GM12878 (cell line): ENCODE data around the gene RANBP3. TPM values are rescaled to one million over a fixed set of nuclear protein-coding genes. Genes with fewer than 3 reads are reported as not detected.

Experiments used
- ATAC-seq: fragments of 200-7000 bp; cut with Tn5 transposase; 3 replicates; pipeline ENCODE4 v1.9.1; 2020; ENCODE audit warnings: mild to moderate bottlenecking, moderate library complexity
- BruUV-seq: library from RNA; stranded (reverse); fragments of 400-500 nt; replicated peaks from 2 replicates; lab custom pipeline; 2021; lab: Mats Ljungman, UMichigan
- CTCF ChIA-PET: fragments of 300-600 bp; sonication (Branson Sonifier 250); formaldehyde crosslinking; extraction: SDS; loops from one replicate; lab custom pipeline; 2021; ENCODE audit warnings: inconsistent platforms; lab: Yijun Ruan, JAX
- POLR2A ChIA-PET: fragments of 350-600 bp; formaldehyde crosslinking; extraction: SDS; loops from one replicate; lab custom pipeline; 2021; ENCODE audit warnings: inconsistent platforms; lab: Charles Lee
- RAD21 ChIA-PET: fragments of 300-600 bp; sonication (Branson Sonifier 250); formaldehyde crosslinking; loops from one replicate; lab custom pipeline; 2023; ENCODE audit warnings: antibody characterized with exemption; ENCODE audit not compliant: unreplicated experiment; lab: Charles Lee
- SMC1A ChIA-PET: fragments of 300-600 bp; sonication (Branson Sonifier 250); formaldehyde crosslinking; loops from one replicate; lab custom pipeline; 2023; ENCODE audit not compliant: unreplicated experiment, uncharacterized antibody; lab: Charles Lee
- DNase-seq: peaks from one replicate; pipeline ENCODE4 v3.0.0-alpha.2; 2011; ENCODE audit warnings: low read depth, low spot score
- FAIRE-seq: peaks from 3 replicates; lab custom pipeline; 2011; peaks lifted over from hg19 to GRCh38; lab: Jason Lieb, UNC
- H2AFZ ChIP-seq: 2 replicates; pipeline ENCODE4 v1.6.0; 2011; ENCODE audit warnings: low read depth, low read length, control low read depth; ENCODE audit not compliant: control insufficient read depth
- H3K27ac ChIP-seq: 2 replicates; pipeline ENCODE4 v1.5.1; 2011; ENCODE audit warnings: control low read depth; ENCODE audit not compliant: control insufficient read depth, insufficient read depth
- H3K27me3 ChIP-seq, 2 experiments: replicated peaks in 1 of 2; 2 replicates each; pipeline versions ENCODE4 v1.6.0 to v1.6.1; 2011; ENCODE audit warnings: low read length in 1 of 2; ENCODE audit not compliant: control insufficient read depth in 2 of 2, insufficient read depth in 2 of 2
- H3K36me3 ChIP-seq, 2 experiments: 2 replicates each; pipeline ENCODE4 v1.5.1; 2011; ENCODE audit warnings: low read length in 1 of 2; ENCODE audit not compliant: control insufficient read depth in 2 of 2, insufficient read depth in 2 of 2
- H3K4me1 ChIP-seq: 2 replicates; pipeline ENCODE4 v1.6.1; 2011; ENCODE audit warnings: mild to moderate bottlenecking, low read length, moderate library complexity, mixed read lengths; ENCODE audit not compliant: control insufficient read depth, insufficient read depth
- H3K4me2 ChIP-seq: 2 replicates; pipeline ENCODE4 v1.6.0; 2011; ENCODE audit warnings: control low read depth; ENCODE audit not compliant: control insufficient read depth, insufficient read depth
- H3K4me3 ChIP-seq: fragments of 200-600 bp; sonication (generic); 2 replicates; pipeline ENCODE4 v1.5.1; 2016
- H3K79me2 ChIP-seq: 2 replicates; pipeline ENCODE4 v1.6.0; 2011; ENCODE audit warnings: low read length; ENCODE audit not compliant: control insufficient read depth, insufficient read depth
- H3K9ac ChIP-seq: 2 replicates; pipeline ENCODE4 v1.8.0; 2011; ENCODE audit warnings: low read length, control low read depth, mixed read lengths; ENCODE audit not compliant: control insufficient read depth, insufficient read depth
- H3K9me3 ChIP-seq: replicated peaks from 3 replicates; pipeline ENCODE4 v1.5.1; 2011; ENCODE audit warnings: mild to moderate bottlenecking, low read length; ENCODE audit not compliant: control insufficient read depth, insufficient read depth
- H4K20me1 ChIP-seq: 2 replicates; pipeline ENCODE4 v1.6.0; 2011; ENCODE audit not compliant: control insufficient read depth, insufficient read depth
- ATF3 ChIP-seq: IDR thresholded peaks from 2 replicates; pipeline ENCODE4 v1.6.1; 2011; ENCODE audit warnings: low read depth, mild to moderate bottlenecking, low read length, moderate library complexity, borderline replicate concordance; ENCODE audit errors: extremely low read depth
- BHLHE40 ChIP-seq, 2 experiments: fragments of 450-650 bp in 1 of 2; IDR thresholded peaks; 2 replicates each; pipeline ENCODE4 v1.6.1; 2011 to 2017; ENCODE audit warnings: low read depth in 2 of 2, borderline replicate concordance in 1 of 2, improper control_type of control experiment in 1 of 2, low read length in 1 of 2, mild to moderate bottlenecking in 1 of 2
- EED ChIP-seq: sonication (generic); IDR thresholded peaks from 2 replicates; pipeline ENCODE4 v1.6.1; 2016; ENCODE audit warnings: antibody characterized with exemption, low read depth
- GATAD2B ChIP-seq: fragments of 450-650 bp; conservative IDR thresholded peaks from 2 replicates; pipeline ENCODE4 v1.6.1; 2017; ENCODE audit warnings: low read depth, mild to moderate bottlenecking, moderate library complexity
- IKZF2 ChIP-seq, 2 experiments: fragments of 450-650 bp; IDR thresholded peaks; 2 replicates each; pipeline ENCODE4 v1.6.1; 2017; ENCODE audit warnings: mild to moderate bottlenecking in 2 of 2, moderate library complexity in 2 of 2
- IRF5 ChIP-seq: fragments of 450-650 bp; IDR thresholded peaks from 2 replicates; pipeline ENCODE4 v1.6.1; 2017; ENCODE audit warnings: borderline replicate concordance
- JUNB ChIP-seq: IDR thresholded peaks from 2 replicates; pipeline ENCODE4 v1.6.1; 2016; ENCODE audit warnings: antibody characterized with exemption, mild to moderate bottlenecking
- SIX5 ChIP-seq: IDR thresholded peaks from 2 replicates; pipeline ENCODE4 v1.6.1; 2011; ENCODE audit warnings: mild to moderate bottlenecking, low read depth, low read length, moderate library complexity; ENCODE audit not compliant: severe bottlenecking
- SMAD1 ChIP-seq: fragments of 450-650 bp; IDR thresholded peaks from 2 replicates; pipeline ENCODE4 v1.6.1; 2018; ENCODE audit warnings: mild to moderate bottlenecking, low read depth; ENCODE audit not compliant: partially characterized antibody
- SPI1 ChIP-seq: IDR thresholded peaks from 2 replicates; pipeline ENCODE4 v1.6.1; 2011; ENCODE audit warnings: low read depth, mild to moderate bottlenecking, low read length, moderate library complexity, borderline replicate concordance; ENCODE audit not compliant: insufficient read depth
- TCF3 ChIP-seq: IDR thresholded peaks from 2 replicates; pipeline ENCODE4 v1.6.1; 2012; ENCODE audit warnings: low read depth, mild to moderate bottlenecking, low read length, borderline replicate concordance; ENCODE audit not compliant: insufficient read depth
- ZNF24 ChIP-seq: fragments of 450-650 bp; IDR thresholded peaks from 2 replicates; pipeline ENCODE4 v1.6.1; 2017; ENCODE audit warnings: antibody characterized with exemption, mild to moderate bottlenecking
- ZNF622 ChIP-seq: fragments of 450-650 bp; IDR thresholded peaks from 2 replicates; pipeline ENCODE4 v1.6.1; 2017; ENCODE audit warnings: mild to moderate bottlenecking, inconsistent platforms
- WGBS: methylation state at CpG from one replicate; pipeline ENCODE4 v1.1.6; 2016; ENCODE audit warnings: low lambda C conversion rate; ENCODE audit not compliant: insufficient replicate concordance, insufficient coverage; ENCODE audit errors: missing lambda C conversion rate; 5-methylcytosine and 5-hydroxymethylcytosine counted together
- in situ Hi-C: fragments of 300-500 bp; cut with MboI; formaldehyde crosslinking; loops from 9 replicates; pipeline ENCODE4 v1.14.3; 2018; ENCODE audit warnings: mixed read lengths
- intact Hi-C: fragments of 100-400 bp; cut with micrococcal nuclease; formaldehyde crosslinking; loops from one replicate; pipeline ENCODE4 v1.14.2; 2022; ENCODE audit not compliant: unreplicated experiment
- polyA plus RNA-seq, 11 experiments: library from polyadenylated mRNA; depleted of rRNA in 4 of 11; unstranded in 6 of 11; stranded (reverse) in 5 of 11; fragments of >200 nt; fragmentation: Nextera tagmentation in 4 of 11; fragmentation: Illumina TruSeq in 1 of 11; extraction: Ambion mirVana in 4 of 11; extraction: Trizol in 1 of 11; gene quantifications; 1 replicate in 1 of 11; 2 replicates in 10 of 11; pipeline versions ENCODE4 v1.2.1 to v1.2.3, GENCODE V29; 2011 to 2016; ENCODE audit warnings: inconsistent platforms in 2 of 11, missing spikeins in 2 of 11, low read depth in 1 of 11
- total RNA-seq, 4 experiments: library from RNA; depleted of rRNA in 3 of 4; stranded (reverse); fragments of >200 nt in 3 of 4; fragmentation: Illumina TruSeq in 1 of 4; extraction: Trizol in 1 of 4; gene quantifications; 2 replicates each; pipeline versions ENCODE4 v1.2.1 to v1.2.3, GENCODE V29; 2013 to 2021
- TF ChIP-seq, protein P1 (sequence below): fragments of 450-650 bp; IDR thresholded peaks from 2 replicates; pipeline ENCODE4 v1.6.1; 2017; ENCODE audit warnings: mild to moderate bottlenecking, moderate library complexity
- TF ChIP-seq, protein P2 (sequence below): fragments of 150-350 bp; IDR thresholded peaks from 2 replicates; pipeline ENCODE4 v1.6.1; 2016; ENCODE audit warnings: low read depth, low read length

Gene RANBP3
- total and polyA plus RNA-seq, 10 of the 15 experiments (the other 5 are each of a cell fraction or from before 2014, with no cell fraction given), result 1.1 to 81.6 (median 60.0) TPM

GRCh38 chr19:5895409-5895808 is 82.5 kb downstream of the RANBP3 start:
- Histone ChIP-seq H3K27ac (no peak overlapping the region), H3K4me2 (no peak overlapping the region), H2AFZ (no peak overlapping the region), H3K36me3 (peaks cover 8 to 13% of the 10 kb centered on the region in 2 experiments; a peak in 3 of 4 replicates), H3K79me2 (peaks cover 9% of the 10 kb centered on the region), H3K9me3 (no peaks in the 10 kb centered on the region), H3K9ac (no peak overlapping the region), H3K27me3 (no peaks in the 10 kb centered on the region), H3K4me1 (no peaks in the 10 kb centered on the region; the same call in 1 of the 2 replicates), H3K4me3 (no peak overlapping the region), H4K20me1 (peaks cover 6% of the 10 kb centered on the region)
- intact Hi-C loops, result no loop called here
- ChIA-PET POLR2A (no interaction called here), RAD21 (no interaction called here), CTCF (no interaction called here), SMC1A (no interaction called here)
- no peak for DNase-seq
- FAIRE-seq, result no peak
- 88% methylated on average over 15 of the region's 15 CpGs for WGBS
- in situ Hi-C loops, result no loop called here
- no peak for ATAC-seq
- BruUV-seq, result no TSS peak
- TF ChIP-seq, protein P1, sequence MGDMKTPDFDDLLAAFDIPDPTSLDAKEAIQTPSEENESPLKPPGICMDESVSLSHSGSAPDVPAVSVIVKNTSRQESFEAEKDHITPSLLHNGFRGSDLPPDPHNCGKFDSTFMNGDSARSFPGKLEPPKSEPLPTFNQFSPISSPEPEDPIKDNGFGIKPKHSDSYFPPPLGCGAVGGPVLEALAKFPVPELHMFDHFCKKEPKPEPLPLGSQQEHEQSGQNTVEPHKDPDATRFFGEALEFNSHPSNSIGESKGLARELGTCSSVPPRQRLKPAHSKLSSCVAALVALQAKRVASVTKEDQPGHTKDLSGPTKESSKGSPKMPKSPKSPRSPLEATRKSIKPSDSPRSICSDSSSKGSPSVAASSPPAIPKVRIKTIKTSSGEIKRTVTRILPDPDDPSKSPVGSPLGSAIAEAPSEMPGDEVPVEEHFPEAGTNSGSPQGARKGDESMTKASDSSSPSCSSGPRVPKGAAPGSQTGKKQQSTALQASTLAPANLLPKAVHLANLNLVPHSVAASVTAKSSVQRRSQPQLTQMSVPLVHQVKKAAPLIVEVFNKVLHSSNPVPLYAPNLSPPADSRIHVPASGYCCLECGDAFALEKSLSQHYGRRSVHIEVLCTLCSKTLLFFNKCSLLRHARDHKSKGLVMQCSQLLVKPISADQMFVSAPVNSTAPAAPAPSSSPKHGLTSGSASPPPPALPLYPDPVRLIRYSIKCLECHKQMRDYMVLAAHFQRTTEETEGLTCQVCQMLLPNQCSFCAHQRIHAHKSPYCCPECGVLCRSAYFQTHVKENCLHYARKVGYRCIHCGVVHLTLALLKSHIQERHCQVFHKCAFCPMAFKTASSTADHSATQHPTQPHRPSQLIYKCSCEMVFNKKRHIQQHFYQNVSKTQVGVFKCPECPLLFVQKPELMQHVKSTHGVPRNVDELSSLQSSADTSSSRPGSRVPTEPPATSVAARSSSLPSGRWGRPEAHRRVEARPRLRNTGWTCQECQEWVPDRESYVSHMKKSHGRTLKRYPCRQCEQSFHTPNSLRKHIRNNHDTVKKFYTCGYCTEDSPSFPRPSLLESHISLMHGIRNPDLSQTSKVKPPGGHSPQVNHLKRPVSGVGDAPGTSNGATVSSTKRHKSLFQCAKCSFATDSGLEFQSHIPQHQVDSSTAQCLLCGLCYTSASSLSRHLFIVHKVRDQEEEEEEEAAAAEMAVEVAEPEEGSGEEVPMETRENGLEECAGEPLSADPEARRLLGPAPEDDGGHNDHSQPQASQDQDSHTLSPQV, result no peak
- TF ChIP-seq IRF5, result no peak
- no peak for TF ChIP-seq IKZF2 (IDR thresholded peaks at IDR 0.05)
- TF ChIP-seq TCF3, result no peak
- TF ChIP-seq GATAD2B, result no peak
- TF ChIP-seq SMAD1, result no peak
- TF ChIP-seq SIX5, result no peak
- TF ChIP-seq ZNF24, result no peak
- TF ChIP-seq SPI1, result no peak
- TF ChIP-seq ZNF622, result no peak
- no peak for TF ChIP-seq EED
- TF ChIP-seq ATF3, result no peak
- TF ChIP-seq JUNB, result no peak
- TF ChIP-seq BHLHE40 (IDR thresholded peaks at IDR 0.05; ENCODE audit: borderline replicate concordance in 1 of 2, low read depth in 2 of 2, low read length in 1 of 2), result no peak
- TF ChIP-seq, protein P2, sequence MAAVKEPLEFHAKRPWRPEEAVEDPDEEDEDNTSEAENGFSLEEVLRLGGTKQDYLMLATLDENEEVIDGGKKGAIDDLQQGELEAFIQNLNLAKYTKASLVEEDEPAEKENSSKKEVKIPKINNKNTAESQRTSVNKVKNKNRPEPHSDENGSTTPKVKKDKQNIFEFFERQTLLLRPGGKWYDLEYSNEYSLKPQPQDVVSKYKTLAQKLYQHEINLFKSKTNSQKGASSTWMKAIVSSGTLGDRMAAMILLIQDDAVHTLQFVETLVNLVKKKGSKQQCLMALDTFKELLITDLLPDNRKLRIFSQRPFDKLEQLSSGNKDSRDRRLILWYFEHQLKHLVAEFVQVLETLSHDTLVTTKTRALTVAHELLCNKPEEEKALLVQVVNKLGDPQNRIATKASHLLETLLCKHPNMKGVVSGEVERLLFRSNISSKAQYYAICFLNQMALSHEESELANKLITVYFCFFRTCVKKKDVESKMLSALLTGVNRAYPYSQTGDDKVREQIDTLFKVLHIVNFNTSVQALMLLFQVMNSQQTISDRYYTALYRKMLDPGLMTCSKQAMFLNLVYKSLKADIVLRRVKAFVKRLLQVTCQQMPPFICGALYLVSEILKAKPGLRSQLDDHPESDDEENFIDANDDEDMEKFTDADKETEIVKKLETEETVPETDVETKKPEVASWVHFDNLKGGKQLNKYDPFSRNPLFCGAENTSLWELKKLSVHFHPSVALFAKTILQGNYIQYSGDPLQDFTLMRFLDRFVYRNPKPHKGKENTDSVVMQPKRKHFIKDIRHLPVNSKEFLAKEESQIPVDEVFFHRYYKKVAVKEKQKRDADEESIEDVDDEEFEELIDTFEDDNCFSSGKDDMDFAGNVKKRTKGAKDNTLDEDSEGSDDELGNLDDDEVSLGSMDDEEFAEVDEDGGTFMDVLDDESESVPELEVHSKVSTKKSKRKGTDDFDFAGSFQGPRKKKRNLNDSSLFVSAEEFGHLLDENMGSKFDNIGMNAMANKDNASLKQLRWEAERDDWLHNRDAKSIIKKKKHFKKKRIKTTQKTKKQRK, result no peak
